Measurements from ENCODE around the gene KCNE3.

DNA sequence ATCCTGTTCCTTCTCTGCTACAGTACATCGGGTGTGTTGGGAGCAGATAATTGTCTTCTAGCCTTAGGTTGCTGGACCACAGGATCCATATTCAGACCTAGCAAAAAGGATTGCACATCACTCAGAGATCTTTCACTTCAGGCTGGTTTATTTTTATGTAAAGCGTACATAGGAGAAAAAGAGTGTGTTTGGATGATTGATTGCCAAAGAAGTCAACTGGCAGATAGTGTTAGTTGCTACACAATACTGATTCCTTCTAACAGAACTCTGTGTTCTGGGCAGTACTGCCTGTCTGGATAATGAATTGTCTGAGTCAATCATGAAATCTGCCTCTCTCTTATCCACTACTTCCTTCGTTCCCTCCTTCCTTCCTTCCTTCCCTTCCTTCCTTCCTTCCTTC lies 38.1 kb downstream of the KCNE3 start:
- TF ChIP-seq POLR2A (IDR thresholded peaks at IDR 0.05): no peak
- TF ChIP-seq, protein P1, sequence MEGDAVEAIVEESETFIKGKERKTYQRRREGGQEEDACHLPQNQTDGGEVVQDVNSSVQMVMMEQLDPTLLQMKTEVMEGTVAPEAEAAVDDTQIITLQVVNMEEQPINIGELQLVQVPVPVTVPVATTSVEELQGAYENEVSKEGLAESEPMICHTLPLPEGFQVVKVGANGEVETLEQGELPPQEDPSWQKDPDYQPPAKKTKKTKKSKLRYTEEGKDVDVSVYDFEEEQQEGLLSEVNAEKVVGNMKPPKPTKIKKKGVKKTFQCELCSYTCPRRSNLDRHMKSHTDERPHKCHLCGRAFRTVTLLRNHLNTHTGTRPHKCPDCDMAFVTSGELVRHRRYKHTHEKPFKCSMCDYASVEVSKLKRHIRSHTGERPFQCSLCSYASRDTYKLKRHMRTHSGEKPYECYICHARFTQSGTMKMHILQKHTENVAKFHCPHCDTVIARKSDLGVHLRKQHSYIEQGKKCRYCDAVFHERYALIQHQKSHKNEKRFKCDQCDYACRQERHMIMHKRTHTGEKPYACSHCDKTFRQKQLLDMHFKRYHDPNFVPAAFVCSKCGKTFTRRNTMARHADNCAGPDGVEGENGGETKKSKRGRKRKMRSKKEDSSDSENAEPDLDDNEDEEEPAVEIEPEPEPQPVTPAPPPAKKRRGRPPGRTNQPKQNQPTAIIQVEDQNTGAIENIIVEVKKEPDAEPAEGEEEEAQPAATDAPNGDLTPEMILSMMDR (IDR thresholded peaks at IDR 0.05): no peak
